ENCODE results near the gene BABAM2.
"Not testable (repeated sequence)": the region's sequence is repeated elsewhere in the genome, so short reads cannot be mapped to it uniquely, and the experiment has no call there.

The BABAM2 gene

DNA sequence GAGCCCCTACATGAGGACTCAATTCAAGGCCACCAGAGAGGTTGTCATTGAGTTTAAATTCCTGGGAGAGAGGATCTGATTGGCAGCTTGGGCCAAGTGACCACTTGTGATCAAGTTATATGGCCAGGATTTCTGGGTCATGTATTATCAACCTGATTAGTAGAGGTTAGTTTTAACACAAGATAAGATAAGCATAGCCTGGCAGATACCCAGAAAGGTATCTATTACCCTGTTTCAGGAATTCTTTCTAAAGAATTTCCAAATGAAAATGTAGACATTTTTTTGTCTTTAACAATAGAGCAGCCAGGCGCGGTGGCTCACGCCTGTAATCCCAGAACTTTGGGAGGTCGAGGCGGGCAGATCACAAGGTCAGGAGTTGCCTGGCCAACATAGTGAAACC is 50.5 kb downstream of the BABAM2 start:
- no peak for DNase-seq (ENCODE audit: low read depth in 1 of 2, low spot score in 1 of 2)

DNA sequence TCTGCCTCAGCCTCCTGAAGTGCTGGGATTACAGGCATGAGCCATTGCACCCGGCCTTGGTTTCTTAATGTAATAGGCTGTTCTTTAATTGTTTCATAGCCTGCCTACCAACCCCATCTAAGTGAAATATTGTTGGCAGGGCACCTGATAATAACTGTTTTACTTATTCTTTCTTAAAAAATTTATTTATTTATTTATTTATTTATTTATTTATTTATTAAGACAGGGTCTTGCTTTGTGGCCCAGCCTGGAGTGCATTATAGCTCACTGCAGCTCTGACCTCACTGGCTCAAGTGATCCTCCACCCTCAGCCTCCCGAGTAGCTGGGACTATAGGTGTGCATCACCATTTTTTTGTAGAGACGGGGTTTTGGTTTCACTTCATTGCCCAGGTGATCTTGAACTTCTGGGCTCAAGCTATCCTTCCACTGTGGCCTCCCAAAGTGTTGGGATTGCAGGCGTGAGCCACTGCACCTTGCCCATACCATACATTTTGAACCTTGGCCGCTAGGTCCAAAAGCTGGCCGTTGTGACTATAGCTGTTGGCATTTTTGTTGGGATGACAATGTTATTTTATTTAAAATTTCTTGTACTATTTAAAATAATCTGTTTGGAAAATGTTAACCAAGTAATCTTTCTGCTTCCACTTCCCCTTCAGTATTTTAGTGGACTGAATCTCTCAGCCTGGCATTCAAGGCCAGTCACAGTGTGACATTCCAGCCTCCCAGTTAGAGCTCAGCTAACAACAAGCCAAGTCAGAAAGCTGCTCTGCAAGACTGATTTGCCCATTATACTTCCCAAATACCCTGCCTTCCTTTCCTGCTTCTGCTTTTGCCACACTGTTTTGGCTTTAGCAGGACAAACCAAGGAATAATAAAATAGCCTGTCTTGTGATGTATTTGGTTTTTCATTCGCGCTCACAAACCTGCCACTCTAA is 52.4 kb downstream of the BABAM2 start:
- DNase-seq (ENCODE audit: low read depth in 1 of 2, low spot score in 1 of 2): no peak

DNA sequence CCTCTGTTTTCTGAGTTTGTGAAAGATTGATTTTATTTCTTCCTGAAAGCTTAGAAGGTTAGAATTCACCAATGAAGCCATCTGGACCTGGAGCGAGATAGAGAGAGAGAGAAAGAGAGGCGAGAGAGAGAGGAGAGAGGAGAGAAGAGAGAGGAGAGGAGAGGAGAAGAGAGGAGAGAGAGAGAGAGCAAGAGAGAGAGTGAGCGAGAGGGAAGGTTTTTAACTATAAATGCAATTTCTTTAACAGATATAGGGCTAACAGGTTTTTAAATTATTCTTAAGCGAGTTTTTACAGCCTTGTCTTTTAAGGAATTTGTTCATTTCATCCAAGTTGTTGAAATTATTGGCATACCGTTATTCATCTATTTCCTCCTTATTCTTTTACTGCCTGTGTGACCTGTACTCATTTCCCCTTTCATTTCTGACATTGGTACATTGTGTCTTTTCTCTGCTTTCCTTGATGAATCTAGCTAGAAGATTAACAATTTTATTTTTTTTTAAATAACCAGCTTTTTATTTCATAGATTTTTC is 56.1 kb downstream of the BABAM2 start:
- no peak for DNase-seq (ENCODE audit: low read depth in 1 of 2, low spot score in 1 of 2)

DNA sequence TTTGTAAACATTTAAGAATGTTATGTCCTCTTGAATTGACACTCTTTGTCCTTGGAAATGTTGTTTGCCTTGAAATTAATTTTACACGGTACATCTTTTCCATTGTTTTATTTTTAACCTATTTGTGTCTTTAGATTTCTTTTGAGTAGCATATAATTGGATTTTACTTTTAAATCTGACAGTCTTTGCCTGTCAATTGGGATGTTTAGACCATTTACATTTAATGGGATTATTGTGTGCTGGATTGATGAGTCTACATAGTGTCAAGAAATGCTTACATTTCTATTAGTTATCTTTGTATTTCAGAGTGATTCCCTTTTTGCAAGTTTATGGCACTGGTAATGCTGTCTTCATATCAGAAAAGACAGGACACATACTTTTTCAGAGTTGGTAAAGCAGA is 61.5 kb downstream of the BABAM2 start:
- no peak for DNase-seq (ENCODE audit: low read depth in 1 of 2, low spot score in 1 of 2)

DNA sequence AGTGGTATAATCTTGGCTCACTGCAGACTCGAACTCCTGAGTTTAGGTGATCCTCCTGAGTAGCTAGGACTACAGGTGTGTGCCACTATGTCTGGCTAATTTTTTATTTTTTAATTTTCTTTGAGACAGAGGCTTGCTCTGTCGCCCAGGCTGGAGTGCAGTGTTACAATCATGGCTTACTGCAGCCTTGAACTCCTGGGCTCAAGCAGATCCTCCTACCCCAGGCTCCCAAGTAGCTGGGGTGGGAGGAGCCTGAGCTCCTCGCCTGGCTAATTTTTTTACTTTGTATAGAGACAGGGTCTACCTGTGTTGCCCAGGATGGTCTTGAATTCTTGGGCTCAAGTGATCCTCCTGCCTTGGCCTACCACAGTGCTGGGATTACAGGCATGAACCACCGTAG is 62.5 kb downstream of the BABAM2 start:
- DNase-seq (ENCODE audit: low read depth in 1 of 2, low spot score in 1 of 2): no peak

DNA sequence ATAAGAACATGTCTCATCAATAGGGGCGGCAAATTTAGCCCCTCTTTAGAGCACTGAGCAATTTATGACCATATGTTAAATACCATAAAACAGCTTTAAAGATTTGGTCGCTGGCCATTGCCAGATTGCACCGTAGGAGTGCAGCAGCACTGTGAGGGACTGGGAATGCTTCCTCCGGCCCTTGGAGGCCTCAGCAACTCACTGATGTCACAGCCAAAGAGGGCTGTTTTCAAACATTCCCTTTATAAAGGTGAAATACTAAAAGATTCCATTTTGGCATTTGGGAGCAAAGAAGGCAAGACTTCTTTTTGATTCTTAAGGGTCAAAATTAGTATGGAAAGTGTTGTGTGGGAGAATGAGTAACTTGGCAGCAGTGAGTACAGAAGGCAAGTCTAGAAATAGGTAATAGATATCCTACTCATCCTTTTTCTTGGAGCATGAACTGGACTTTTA is 63.7 kb downstream of the BABAM2 start:
- no peak for DNase-seq (ENCODE audit: low read depth in 1 of 2, low spot score in 1 of 2)

DNA sequence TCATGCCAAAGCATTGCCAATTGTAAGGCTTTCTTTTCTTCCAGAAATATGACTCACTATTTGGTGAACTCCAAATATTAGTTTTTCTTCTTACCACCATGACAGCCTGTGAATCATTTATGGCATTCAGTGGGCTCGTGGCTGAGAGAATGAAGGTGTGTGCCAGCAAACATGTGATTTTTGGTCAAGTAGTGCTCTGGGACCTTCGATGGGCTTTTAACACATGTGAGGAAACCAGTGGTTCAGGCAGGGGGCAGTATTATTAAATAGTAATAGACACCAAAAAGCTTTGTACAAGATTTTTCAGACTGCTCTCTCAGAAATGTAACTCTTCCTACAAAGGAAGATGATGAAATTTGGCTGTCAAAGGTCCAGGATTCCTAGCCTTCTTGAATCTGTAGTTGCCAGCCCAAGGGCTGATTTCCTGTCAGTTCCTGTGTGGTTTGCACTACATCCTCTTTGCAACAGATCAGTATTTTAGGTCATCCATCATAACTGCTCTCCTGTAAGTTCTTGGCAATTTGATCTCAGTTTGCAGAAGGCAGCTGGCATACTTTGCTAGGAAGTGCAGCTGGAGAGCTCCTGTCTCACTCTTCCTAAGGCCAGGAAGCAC is 64.3 kb downstream of the BABAM2 start:
- peak in 1 of 2 donors; percentile 29 for DNase-seq (ENCODE audit: low read depth in 1 of 2, low spot score in 1 of 2)

DNA sequence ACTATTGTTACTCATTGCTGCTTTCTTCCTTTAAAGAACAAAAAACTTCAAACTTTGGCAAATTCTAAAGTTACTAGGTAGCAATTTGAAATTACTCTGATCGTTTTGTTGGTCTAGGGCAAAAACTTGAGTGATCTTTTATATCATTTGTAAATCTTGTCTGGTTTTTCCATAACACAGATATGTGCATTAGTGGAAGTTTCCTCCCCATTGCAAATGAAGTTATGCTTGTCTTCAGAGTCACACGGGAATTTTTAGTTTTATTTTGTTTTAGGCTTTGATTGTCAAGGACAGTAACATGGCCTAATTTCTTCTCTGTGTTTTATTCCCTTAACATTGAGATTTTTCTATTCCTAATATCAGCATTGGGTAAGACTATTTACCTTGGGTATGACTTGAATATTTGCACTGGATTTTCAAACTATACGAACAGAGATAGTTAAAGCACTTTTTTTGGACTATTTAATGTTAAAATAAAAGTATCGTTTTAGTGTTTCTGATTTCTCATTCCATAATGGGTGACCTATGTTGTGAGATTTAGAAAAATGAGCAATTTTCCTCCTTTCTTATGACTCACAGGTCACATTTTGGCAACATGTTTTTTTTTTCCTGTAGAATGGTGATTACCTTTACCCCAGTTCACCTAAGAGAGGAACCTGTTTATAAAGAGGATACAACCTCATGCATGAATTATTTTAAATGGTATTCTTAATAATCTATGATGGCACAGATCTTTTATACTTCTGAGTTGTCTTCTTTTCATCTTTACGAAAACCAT is 65.0 kb downstream of the BABAM2 start:
- no peak for DNase-seq (ENCODE audit: low read depth in 1 of 2, low spot score in 1 of 2)

DNA sequence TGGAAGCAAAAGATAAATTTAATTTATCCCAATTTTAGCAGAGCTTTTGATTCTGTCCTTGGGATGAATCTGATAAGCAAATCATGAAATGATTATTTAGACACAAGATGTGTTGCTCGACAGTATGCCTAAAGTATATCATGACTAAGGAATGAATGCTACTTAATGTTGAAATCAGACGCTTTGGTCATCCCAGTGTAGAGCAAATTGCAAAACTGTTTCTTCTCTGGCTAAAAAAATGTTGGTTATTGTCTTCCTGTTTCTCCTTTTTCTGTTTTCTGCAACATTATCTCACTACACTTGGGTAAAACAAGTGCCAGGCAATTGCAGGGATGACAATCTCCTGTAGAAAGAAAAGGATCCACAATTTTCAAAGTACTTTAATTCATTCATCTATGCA is 66.4 kb downstream of the BABAM2 start:
- no peak for DNase-seq (ENCODE audit: low read depth in 1 of 2, low spot score in 1 of 2)

DNA sequence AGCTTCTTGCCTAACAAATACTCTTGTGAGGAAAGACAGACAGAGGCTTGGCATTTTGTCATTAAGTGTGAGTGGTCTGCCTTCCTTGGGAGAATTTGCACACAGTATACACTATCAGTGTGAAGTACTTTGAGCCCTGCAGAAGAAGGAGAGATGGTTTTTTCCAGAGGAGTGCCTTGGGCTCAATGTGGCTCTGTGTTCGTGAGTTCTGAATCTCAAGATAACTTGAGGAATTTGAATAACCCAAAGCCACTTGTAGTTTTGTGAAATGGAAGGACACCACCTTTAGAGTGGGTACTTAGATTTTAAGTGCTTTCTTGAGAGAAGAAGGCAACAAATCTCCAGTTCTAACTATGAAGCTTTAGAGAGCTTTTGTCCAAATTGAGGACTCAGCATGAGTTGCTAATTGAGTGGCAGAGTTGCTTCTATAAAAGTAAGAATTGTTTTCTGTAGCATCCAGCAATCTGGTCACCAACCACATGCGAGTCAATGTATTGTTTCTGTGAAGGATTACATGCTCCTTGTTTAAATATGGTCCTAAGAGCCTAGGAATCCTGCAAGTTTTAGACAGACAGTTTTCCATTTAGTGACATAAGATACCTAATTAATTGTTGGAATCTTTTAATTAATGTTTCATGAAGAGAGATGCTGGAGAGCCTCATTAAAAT is 68.3 kb downstream of the BABAM2 start:
- no peak for DNase-seq (ENCODE audit: low read depth in 1 of 2, low spot score in 1 of 2)

DNA sequence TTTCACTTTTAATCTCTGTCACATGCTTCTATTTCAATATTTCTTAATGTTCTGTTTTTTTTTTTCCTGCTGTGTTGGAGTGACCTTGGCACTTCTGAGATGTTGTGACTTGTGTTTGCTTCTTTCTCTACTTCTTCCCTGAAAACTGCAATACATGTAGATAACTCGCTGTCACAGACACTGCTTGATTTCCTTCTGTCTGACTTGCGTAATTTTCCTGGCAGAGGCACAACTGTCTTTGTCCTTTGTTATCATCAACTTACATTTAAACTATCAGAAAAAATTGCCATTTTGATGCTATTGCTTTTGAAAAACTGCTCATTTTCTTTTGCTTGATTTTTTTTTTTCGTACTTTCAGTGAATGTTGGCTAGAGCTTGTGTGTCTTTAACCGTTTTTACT is 69.0 kb downstream of the BABAM2 start:
- no peak for DNase-seq (ENCODE audit: low read depth in 1 of 2, low spot score in 1 of 2)

DNA sequence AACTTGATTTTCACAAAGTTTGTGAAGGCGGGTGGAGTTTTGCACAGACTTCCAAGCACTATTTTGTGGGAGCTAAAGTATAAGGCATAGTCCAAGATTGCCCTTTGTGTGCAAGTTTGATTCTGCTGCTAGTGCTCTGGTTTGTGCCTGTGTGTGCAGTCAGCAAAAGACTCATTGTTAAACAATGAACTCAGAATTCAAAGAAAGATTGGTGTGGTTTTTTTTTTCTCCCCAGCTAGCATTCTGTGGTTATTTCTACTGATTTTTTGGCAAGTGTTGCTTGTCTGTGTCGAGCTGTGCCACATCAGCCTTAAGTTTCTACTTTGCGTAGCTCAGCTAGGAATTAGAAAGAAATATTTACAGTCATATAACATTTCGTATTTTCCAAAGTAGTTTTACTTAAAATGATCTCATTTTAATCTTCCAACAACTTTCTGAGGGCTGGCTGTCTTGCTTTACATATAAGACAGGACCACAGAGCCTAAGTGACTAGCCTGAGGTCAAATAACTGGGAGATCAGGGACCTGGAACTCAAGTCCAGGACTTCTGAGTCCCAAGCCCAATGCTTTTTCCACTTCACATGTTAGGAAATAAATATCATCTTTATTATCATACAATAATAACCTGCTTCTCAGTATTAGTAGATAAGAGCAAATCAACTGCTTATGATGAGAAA is 69.8 kb downstream of the BABAM2 start:
- no peak for DNase-seq (ENCODE audit: low read depth in 1 of 2, low spot score in 1 of 2)

DNA sequence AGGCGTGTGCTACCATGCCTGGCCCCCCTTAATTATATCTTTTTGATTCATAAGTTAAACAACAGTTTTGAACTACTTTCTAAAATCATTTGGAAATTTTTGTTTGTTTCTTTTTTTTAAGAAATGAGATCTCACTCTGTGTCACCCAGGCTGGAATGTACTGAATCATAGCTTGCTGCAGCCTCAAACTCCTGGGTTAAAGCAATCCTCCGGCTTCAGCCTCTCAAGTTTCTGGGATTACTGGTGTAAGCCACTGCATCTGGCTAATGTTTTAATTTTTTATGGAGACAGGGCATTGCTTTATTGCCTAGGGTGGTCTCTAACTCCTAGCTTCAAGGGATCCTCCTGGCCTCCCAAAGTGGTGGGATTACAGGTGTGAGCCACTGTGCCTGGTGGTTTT is 71.5 kb downstream of the BABAM2 start:
- DNase-seq (ENCODE audit: low read depth in 1 of 2, low spot score in 1 of 2): no peak

DNA sequence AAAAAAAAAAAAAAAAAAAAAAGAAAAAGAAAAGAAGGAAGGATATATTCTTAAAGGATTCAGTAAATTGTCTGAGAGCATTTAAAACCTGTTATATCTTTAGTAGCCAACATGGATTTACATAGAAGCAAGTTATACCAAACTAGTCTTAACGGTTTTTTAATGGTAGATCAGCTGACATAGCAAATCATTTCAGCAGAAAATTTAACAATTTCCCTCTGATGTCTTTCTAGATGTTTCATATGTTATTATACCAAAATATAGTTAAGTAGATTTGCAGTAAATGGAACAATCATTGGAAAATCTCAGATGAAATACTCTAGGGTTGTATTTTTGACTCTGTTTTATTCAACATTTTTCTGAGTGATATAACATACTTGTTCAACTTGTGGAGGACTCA is 72.9 kb downstream of the BABAM2 start:
- no peak for DNase-seq (ENCODE audit: low read depth in 1 of 2, low spot score in 1 of 2)

DNA sequence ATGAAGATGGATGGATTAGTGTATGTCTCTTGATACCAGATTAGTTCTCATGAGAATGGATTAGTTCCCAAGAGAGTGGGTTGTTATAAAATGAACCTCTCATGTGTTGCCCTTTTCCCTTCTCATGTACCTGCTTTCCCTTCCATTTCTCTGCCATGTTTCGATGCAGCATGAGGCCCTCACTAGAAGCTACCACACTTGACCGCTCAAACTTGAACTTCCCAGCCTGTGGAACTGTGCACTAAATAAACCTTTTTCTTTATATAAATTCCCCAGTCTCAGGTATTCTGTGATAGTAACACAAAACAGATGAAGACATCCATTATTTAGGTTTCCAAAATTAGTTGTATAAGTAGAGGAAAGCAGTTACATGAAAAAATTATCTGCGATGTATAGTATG is 73.5 kb downstream of the BABAM2 start:
- DNase-seq (ENCODE audit: low read depth in 1 of 2, low spot score in 1 of 2): no peak

DNA sequence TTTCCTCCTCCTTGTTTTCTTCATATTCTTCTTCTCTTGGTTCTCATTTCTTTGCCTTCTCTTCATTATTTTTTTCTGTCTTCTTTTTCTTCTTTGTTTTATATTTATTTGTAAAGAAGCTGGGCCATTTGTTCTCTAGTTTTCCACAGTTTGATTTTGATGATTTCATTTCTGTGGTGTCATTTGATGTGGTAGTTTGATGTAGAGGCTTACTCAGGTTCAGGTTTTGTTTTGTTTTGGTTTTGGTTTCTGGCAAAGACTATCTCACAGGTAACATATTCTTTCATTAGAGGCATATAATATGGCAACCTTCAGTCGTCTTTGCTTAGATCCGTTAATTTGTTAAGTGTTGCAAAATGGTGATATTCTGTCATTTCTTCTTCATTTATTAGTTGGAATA is 75.3 kb downstream of the BABAM2 start:
- no peak for DNase-seq (ENCODE audit: low read depth in 1 of 2, low spot score in 1 of 2)

DNA sequence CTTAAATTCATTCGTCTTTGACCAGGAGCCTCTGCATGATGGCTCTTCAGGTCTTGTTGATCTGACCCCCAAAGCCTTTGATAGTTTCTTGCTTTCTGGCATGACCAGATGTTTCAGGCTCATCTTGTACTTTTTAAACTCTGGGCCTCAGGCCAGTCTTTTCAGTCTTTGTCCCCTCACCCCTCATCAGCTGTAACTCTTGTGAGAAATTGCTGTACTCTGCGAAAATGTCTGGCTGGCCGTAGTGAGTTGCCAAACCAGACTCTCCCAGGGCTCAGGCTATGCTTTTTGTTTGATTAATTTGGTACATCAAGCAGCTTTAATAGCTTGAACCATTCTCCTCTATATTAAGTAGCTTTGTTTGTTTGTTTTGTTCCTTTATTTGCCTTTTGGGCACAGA is 75.9 kb downstream of the BABAM2 start:
- no peak for DNase-seq (ENCODE audit: low read depth in 1 of 2, low spot score in 1 of 2)

DNA sequence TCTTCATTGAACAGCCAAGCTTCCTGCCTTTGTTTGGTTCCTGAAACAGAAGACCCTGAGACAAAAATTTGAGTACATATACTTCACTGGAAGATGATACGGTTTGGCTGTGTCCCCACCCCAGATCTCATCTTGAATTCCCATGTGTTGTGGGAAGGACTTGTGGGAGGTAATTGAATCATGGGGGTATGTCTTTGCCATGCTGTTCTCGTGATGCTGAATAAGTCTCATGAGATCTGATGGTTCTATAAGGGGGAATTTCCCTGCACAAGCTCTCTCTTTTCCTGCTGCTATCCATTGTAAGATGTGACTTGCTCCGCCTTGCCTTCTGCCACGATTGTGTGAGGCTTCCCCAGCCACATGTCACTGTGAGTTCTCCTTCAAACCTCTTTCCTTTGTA is 76.5 kb downstream of the BABAM2 start:
- DNase-seq (ENCODE audit: low read depth in 1 of 2, low spot score in 1 of 2): no peak

DNA sequence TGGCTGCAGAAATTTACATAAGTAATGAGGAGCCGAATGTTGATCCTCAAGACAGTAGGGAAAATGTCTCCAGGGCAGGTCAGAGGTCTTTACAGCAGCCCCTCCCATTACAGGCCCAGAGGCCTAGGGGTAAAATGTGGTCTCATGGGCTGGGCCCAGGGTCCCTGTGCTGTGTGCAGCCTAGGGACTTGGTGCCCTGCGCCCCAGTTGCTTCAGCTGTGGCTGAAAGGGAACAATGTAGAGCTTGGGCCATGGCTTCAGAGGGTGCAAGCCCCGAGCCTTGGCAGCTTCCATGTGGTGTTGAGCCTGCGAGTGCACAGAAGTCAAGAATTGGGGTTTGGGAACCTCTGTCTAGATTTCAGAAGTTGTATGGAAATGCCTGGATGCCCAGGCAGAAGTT is 77.5 kb downstream of the BABAM2 start:
- not testable (repeated sequence) for DNase-seq (ENCODE audit: low read depth in 1 of 2, low spot score in 1 of 2)

DNA sequence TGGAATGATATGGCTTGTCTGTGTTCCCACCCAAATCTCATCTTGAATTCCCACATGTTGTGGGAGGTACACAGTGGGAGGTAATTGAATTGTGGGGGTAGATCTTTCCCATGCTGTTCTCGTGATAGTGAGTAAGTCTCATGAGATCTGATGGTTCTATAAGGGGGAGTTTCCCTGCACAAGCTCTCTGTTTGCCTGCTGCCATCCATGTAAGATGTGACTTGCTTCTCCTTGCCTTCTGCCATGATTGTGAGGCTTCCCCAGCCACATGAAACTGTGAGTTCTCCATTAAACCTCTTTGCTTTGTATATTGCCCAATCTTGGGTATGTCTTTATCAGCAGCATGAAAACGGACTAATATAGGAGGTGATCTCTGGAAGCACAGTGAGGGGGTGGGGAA is 78.4 kb downstream of the BABAM2 start:
- not testable (repeated sequence) for DNase-seq (ENCODE audit: low read depth in 1 of 2, low spot score in 1 of 2)

DNA sequence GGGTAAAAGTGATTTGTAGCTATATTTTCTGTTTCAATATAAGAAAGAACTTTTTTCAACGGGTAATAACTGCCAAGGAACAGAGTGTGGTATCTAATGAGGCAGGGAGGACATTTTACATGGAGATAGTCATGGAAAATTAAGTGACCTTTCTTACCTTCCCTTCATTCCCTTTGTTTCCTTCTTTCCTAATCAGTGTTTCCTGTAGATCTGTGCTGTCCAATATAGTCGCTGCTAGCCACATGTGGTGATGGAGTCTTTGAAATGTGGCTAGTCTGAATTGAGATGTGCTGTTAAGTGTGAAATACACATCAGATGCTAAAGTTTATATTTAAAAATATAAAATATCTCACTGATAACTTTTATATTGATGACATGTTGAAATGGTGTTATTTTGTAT is 81.8 kb downstream of the BABAM2 start:
- no peak for DNase-seq (ENCODE audit: low read depth in 1 of 2, low spot score in 1 of 2)
